DND-41 (cell line): Measurements from ENCODE around the gene IGSF8.

Source experiments
- CTCF ChIP-seq: IDR thresholded peaks from 2 replicates; pipeline ENCODE4 v1.5.1; 2012; ENCODE audit warnings: borderline replicate concordance, low read length, moderate library complexity, mild to moderate bottlenecking; ENCODE audit not compliant: poor library complexity, severe bottlenecking; ENCODE audit errors: extremely low read depth
- EZH2 ChIP-seq: IDR thresholded peaks from 3 replicates; pipeline ENCODE4 v1.6.1; 2012; ENCODE audit warnings: borderline replicate concordance, low read depth, mild to moderate bottlenecking, moderate library complexity, low read length, inconsistent platforms; ENCODE audit not compliant: severe bottlenecking

- no peak for TF ChIP-seq CTCF
- TF ChIP-seq EZH2: no peak
Observed at GRCh38 chr1:160045653-160046052, 52.8 kb downstream of the IGSF8 start.
